Measurements from ENCODE around the gene CMTM2.

CMTM2 gene, protein sequence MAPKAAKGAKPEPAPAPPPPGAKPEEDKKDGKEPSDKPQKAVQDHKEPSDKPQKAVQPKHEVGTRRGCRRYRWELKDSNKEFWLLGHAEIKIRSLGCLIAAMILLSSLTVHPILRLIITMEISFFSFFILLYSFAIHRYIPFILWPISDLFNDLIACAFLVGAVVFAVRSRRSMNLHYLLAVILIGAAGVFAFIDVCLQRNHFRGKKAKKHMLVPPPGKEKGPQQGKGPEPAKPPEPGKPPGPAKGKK

DNA sequence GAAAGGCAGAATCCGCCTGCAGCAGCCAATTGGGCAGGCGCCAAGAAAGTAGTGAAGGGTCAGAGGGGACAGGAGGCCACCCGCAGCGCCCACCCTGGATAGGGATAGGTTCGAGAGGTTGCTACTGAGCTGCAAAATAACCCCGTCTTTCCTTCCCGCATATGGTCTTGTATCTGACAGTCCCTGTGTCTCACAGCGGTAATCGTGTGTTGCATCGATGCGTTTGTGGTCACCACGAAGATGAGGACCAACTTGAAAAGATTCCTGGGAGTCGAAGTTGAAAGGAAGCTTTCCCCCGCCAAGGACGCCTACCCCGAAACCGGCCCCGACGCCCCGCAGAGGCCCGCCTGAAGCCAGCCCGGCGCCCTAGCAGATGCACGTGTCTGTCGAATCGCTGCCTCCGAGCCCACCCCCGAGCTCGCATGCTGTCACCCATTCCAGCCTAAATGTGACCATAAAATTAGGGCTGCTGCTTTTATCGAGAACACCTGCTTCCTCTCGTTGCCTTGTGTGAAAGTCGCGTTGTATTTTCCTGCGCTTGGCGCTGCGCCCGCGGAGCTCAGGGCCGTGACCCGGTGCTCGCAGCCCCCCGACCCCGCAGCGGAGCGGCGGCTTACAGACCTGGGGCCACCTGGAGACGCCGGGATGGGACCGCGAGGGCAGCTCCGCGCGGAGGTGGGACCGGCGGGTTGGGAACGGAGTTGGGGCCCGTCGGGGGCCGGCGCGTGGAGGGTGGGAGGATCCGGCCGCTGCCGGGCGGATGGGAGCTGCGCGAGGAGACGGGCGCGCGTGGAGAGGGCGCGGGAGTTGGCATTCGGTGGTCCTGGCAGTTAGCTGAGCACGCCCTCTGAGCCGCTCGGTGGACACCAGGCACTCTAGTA is at the start of gene CMTM2:
TSS of gene CMTM2 (plus strand) at position 813 of the 881 bp plus-strand sequence. CDS start 145 bp downstream, outside the sequence.
- no peak within 1 kb of the TSS for H3K27ac ChIP-seq
- TF ChIP-seq, protein P1, sequence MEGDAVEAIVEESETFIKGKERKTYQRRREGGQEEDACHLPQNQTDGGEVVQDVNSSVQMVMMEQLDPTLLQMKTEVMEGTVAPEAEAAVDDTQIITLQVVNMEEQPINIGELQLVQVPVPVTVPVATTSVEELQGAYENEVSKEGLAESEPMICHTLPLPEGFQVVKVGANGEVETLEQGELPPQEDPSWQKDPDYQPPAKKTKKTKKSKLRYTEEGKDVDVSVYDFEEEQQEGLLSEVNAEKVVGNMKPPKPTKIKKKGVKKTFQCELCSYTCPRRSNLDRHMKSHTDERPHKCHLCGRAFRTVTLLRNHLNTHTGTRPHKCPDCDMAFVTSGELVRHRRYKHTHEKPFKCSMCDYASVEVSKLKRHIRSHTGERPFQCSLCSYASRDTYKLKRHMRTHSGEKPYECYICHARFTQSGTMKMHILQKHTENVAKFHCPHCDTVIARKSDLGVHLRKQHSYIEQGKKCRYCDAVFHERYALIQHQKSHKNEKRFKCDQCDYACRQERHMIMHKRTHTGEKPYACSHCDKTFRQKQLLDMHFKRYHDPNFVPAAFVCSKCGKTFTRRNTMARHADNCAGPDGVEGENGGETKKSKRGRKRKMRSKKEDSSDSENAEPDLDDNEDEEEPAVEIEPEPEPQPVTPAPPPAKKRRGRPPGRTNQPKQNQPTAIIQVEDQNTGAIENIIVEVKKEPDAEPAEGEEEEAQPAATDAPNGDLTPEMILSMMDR (conservative IDR thresholded peaks at IDR 0.05) = no peak

- H3K27ac ChIP-seq = no peak overlapping the region
- TF ChIP-seq, protein P1 (conservative IDR thresholded peaks at IDR 0.05) = no peak
Measured at GRCh38 chr16:66529475-66529874, 49.8 kb upstream of the CMTM2 start.

DNA sequence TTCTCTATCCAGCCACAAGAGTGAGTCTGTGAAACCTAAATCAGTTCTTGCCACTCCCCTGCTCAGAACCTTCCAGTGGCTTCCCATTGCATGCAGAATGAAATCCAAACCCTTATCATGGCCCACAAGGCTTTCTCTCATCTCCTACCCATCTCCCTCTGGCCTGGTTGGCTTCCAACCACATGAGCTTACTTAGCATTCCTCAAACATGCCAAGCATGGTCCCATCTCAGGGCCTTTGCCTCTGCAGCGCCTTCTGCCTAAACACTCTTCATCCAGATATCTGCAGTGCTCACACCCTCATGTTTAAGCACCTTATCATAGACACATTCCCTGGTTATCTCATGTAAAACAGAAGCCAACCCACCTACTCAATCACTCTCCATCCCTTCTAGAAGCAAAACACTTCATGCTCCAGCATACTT is 44.9 kb upstream of the CMTM2 start:
- TF ChIP-seq, protein P1 (conservative IDR thresholded peaks at IDR 0.05) = no peak
- H3K27ac ChIP-seq = no peak overlapping the region

GRCh38 chr16:66536525-66536924 is 42.7 kb upstream of the CMTM2 start:
- TF ChIP-seq, protein P1 (conservative IDR thresholded peaks at IDR 0.05) = no peak
- no peak overlapping the region for H3K27ac ChIP-seq

GRCh38 chr16:66537236-66537635 is 42.0 kb upstream of the CMTM2 start:
- TF ChIP-seq, protein P1 (conservative IDR thresholded peaks at IDR 0.05) = no peak
- no peak overlapping the region for H3K27ac ChIP-seq

- TF ChIP-seq, protein P1 (conservative IDR thresholded peaks at IDR 0.05) = no peak
- H3K27ac ChIP-seq = no peak overlapping the region
Measured at GRCh38 chr16:66538910-66539309, 40.4 kb upstream of the CMTM2 start.
